Retinal pigment epithelial cell (primary cell): ENCODE results near the gene CTCFL.
"Not testable (repeated sequence)": the region's sequence is repeated elsewhere in the genome, so short reads cannot be mapped to it uniquely, and the experiment has no call there.

Source experiments
- DNase-seq: peaks from one replicate; pipeline ENCODE4 v3.0.0-alpha.2; 2010; ENCODE audit warnings: low read depth
- H3K4me3 ChIP-seq: 2 replicates; pipeline ENCODE4 v1.5.1; 2011; ENCODE audit warnings: mild to moderate bottlenecking, low read length, control low read depth, moderate library complexity
- TF ChIP-seq, protein P1 (sequence below): conservative IDR thresholded peaks from 2 replicates; pipeline ENCODE4 v1.5.1; 2011; ENCODE audit warnings: low read depth, low read length, control low read depth, inconsistent platforms

CTCFL gene

DNA sequence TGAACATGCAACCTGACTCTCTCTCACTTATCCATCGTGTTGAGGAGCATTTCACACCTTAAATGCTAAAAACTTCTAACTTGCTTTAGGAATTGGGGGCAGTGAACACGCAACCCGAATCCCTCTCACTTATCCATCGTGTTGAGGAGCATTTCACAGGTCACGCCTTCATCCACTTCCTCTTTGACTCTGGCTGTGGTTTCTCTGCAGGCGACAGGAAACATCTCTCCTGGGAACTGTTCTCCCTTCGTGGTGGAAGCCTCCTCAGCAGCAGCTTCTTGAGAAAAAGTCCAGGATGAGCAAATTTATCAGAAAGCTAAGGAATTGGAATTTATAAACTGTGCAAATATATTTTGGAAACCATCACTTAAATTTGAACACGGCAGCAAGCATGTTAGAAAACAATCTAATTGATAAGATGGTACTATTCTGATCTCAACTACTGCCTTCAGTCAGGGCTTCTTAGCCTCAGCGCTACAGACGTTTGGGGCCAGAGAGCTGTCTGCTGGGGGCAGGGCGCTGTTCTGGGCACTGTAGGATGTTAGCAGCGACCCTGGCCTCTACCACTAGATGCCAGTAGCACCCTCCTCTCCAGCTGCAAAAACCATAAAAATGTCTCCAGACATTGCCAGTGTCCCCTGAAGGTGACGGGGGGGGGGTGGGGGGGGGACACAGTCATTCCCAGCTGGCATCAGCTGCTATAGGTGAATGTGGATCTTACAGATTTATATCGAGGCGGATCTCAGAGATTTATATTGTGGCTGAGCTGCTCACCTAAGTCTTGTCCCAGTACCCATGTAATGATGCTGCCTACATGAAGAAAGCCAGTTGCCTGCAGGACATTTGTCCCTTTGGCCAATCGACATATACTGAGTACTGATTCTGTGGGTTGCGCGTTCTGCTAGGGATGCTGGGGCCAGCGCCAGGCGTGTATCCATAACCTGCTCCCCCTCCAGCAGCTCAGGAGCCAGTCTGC lies 26.2 kb downstream of the CTCFL start:
- TF ChIP-seq, protein P1, sequence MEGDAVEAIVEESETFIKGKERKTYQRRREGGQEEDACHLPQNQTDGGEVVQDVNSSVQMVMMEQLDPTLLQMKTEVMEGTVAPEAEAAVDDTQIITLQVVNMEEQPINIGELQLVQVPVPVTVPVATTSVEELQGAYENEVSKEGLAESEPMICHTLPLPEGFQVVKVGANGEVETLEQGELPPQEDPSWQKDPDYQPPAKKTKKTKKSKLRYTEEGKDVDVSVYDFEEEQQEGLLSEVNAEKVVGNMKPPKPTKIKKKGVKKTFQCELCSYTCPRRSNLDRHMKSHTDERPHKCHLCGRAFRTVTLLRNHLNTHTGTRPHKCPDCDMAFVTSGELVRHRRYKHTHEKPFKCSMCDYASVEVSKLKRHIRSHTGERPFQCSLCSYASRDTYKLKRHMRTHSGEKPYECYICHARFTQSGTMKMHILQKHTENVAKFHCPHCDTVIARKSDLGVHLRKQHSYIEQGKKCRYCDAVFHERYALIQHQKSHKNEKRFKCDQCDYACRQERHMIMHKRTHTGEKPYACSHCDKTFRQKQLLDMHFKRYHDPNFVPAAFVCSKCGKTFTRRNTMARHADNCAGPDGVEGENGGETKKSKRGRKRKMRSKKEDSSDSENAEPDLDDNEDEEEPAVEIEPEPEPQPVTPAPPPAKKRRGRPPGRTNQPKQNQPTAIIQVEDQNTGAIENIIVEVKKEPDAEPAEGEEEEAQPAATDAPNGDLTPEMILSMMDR: peak; percentile 50
- no peak overlapping the region for H3K4me3 ChIP-seq
- DNase-seq: no peak

DNA sequence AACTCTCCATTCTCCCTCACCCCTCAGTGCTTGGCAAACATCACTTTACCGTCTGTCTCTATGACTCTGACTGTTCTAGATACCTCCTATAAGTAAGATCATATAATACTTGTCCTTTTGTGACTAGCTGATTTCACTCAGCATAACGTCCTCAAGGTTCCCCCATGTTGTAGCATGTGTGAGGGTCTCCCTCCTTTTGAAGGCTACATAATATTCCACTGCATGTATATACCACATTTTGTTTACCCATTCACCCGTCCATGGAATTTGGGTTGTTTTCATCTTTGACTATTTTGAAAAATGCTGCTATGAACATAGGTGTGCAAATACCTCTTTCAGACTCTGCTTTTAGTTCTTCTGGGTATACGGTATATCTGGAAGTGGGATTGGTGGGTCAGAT lies 28.3 kb downstream of the CTCFL start:
- TF ChIP-seq, protein P1: no peak
- no peak overlapping the region for H3K4me3 ChIP-seq
- DNase-seq: no peak

DNA sequence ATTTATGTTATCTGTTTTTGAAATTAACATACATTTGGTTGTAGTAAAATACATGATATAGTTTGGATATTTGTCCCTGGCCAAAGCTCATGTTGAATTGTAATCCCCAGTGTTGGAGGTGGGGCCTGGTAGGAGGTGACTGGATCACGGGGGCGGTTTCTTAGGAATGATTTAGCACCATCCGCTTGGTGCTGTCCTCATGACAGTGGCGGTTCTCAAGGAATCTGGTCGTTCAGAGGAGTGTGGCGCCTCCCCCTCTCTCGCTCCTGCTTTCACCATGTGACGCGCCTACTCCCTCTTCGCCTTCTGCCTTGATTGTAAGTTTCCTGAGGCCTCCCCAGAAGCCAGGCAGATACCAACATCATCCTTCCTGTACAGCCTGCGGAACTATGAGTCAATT lies 29.0 kb downstream of the CTCFL start:
- no peak overlapping the region for H3K4me3 ChIP-seq
- TF ChIP-seq, protein P1: no peak
- no peak for DNase-seq

GRCh38 chr20:57493091-57493615 lies 31.8 kb downstream of the CTCFL start:
- DNase-seq: no peak
- TF ChIP-seq, protein P1: no peak

DNA sequence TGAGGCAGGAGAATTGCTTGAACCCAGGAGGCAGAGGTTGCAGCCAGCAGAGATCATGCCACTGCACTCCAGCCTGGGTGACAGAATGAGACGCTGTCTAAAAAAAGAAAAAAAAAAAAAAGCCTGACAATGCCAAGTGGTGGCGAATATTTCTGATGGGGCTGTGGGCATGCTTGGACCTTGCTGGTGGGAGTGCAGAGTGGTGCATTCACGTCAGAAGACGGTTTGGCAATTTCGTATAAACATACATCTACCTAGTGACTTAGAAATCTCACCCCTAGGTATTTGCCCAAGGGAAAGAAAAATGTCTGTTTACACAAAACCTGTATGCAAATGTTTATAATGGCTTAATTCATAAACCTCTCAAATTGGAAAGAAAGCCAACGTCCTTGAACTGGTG lies 33.6 kb downstream of the CTCFL start:
- TF ChIP-seq, protein P1: no peak
- H3K4me3 ChIP-seq: no peak overlapping the region
- DNase-seq: no peak

More at GRCh38 chr20:57493091-57493615, 31.8 kb downstream of the CTCFL start:
- no peak overlapping the region for H3K4me3 ChIP-seq

- not testable (repeated sequence) for DNase-seq, H3K4me3 ChIP-seq
Observed at GRCh38 chr20:57488277-57488676, 36.7 kb downstream of the CTCFL start.

DNA sequence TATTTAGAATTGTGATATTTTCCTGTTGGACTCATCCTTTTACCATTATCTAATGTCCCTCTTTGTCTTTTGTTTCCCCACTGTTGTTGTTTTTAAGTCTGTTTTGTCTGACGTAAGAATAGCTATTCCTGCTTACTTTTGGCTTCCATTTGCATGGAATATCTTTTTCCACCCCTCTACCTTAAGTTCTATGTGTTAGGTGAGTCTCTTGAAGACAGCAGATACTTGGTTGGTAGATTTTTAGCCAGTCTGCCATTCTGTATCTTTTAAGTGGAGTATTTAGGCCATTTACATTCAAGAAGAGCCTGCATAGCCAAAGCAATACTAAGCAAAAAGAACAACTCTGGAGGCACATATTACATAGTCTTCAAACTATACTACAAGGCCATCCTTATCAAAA lies 39.2 kb downstream of the CTCFL start:
- TF ChIP-seq, protein P1: no peak
- no peak overlapping the region for H3K4me3 ChIP-seq
- DNase-seq: no peak
